Suppressor macrophage treated with lipopolysaccharide for 1 hour (primary cell): ENCODE data around the gene GPR39.
A peak's percentile ranks its signal among the peaks of the same experiment; 100 is the strongest.

ENCODE experiments used
- DNase-seq, 3 donors: peaks; one replicate each; pipeline ENCODE4 v3.0.0-alpha.2; 2020 to 2022

Gene GPR39

DNA sequence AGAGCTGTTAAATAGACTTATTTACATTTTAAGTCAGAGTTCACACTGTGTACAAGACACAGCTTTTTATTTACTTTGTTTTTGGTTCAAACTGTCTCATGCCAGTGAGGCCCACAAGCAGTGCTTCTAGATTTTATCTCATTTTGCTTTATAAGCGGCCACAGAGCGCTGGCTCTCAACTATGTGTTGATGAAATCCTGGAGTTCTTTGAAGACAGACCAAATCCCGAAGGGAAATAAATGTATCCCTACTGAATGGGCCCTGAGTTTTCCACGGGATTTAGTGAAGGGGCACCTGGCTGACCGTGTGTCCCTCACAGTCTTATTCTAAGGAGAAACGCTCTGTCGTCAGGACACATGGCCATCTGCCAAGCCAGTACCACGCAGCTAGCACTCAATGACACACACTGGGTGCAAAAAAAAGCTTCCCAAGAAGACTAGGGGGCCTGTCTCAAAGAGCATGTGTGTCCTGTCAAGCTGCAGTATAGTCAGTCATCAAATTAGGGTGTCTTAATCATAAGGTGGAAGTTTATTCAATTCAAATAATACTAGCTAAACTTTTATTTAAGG is 230.0 kb downstream of the GPR39 start:
- DNase-seq: no peak

DNA sequence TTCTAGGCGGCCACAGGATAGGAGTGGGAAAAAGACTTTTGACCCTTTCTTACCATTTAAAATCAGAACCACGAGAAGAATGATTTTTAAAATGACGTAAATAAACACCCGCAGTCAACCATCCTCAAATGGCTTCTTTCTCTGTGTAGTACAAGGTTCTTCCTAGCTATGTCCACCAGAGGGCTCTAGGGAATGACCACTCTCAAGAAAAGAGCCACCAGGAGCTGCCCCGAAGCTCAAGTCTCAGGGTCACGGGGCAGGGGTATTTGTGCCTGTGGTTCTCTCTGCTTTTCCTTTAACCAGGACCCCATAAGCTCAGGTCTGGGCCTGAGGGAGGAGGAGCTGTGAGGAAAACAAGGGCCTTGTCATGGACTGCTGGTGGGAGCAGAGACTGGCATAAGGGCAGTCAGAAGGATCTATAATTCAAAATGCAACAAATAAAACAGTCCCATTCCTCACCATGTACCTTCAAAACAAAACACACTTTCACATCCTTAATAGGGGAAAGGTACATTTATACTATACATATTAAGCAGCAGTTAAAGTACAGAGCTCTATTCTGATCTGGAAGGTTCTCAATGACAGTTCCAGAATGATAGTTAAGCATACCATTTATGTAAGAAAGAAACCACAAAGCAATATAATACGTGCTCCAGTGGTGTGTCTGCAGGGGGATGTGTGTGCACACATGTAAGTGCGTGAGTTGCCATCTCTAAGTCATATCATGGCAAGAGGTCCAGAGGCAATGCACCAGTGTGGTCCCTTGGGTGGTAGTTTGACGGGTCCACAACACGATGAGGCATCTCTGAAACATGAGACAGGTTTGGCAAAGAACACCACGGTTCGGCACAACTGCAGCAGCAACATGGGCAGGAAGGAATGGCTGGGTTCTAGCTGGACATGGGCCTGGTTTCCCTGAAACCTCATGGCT is 234.8 kb downstream of the GPR39 start:
- DNase-seq: peak in 2 of 3 donors; percentile 15 to 42

DNA sequence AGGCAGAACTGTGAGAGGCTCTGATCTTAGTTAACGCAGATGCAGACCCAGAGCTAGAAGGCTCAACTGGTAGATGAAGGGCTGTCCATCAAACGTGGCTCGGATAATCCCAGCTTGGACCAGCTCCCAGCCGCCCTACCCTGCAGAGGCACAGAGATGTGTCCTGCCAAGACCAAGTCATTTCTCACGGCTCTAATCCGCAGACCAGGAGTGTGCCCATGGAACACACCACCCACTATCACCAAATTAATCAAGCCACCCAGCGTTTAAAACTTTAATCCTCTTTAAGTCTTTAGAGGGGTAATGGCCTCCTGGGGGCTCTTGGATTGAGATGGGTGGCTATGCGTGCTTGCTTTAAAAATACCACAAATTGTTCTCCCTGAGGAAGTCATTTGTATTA is 235.9 kb downstream of the GPR39 start:
- DNase-seq: no peak

DNA sequence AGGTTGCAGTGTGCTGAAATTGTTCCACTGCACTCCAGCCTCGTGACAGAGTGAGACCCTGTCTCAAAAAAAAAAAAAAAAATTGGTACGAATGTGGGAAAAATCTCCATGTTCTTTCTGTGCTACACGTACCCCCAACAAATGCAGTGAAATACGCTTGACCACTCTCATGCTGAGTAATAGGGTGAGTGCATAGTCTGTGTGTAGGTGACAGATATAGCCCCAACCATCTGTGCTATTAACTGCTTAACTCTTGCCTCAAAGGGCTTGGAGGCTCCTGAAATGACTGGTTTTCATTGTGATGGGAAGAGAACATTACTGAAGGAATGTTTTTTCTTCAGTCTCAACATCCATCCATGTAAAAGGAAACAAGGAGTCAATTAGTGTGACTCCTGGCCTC is 237.7 kb downstream of the GPR39 start:
- DNase-seq: no peak

DNA sequence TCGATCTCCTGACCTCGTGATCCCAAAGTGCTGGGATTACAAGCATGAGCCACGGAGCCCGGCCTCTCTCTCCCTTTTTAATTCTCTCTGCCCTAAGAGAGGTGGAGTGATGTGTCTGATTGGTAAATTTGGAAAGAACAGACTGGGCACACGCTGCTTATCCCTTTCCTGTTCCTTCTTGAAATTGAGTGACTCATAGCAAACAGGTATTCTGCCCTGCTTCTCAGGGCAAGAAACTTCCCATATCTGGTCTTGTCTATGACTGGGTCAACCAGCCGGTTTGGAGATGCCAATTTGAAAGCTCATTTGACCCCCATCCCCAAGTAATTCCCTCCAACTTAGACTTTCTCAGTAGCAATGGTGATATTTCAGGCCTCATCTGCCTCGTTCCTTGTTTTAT is 238.4 kb downstream of the GPR39 start:
- no peak for DNase-seq

DNA sequence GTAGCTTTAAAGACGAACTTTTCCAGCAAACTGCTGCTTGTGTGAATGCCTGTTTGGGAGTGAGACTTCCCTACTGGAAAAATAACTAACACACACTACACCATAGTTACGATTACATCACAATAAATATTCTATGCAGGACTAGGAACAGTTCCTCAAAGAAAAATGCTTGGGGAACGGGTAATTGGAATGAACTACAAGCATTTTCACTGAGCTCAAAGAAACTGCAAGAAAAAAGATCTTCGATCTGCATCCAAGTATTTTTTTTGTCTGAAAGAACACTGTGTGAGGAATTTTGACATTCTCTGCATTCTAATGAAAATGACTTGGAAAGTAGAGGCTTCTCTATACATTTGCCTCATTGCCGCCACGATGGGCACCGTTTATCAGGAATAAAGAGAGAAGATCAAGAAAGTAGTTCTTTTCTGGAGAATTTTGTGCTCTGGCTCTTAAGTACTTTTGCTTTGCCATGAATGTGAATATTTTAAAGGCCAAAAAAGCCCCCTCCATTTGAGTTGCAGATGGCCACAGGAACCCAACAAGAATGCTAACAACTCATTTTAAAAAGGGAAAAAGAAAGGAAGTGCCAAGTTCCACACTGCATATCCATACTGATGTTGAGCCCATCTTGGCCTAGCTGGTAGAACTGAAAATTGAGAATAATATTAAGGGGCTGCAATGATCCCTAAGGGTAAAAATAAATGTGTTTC is 239.8 kb downstream of the GPR39 start:
- DNase-seq: no peak

DNA sequence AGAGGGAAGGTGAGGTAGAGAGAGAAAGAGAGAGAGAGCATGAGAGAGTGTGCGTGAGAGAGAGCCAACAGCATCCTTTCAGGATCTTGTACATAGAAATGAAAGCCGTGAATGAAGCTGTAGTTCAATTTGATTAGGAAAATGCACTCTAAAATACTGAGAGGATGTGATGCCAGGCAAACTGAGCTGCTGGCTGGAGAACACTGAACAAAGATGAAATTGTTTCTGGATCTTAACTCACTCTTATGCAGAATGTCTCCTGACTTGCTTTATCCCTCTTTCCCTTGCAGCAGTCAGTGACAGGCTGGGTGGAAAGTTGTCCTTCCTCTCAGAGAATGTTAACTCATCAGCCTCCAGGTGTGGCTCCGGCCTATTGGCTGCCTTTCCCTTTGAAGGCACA is 242.7 kb downstream of the GPR39 start:
- DNase-seq: no peak

DNA sequence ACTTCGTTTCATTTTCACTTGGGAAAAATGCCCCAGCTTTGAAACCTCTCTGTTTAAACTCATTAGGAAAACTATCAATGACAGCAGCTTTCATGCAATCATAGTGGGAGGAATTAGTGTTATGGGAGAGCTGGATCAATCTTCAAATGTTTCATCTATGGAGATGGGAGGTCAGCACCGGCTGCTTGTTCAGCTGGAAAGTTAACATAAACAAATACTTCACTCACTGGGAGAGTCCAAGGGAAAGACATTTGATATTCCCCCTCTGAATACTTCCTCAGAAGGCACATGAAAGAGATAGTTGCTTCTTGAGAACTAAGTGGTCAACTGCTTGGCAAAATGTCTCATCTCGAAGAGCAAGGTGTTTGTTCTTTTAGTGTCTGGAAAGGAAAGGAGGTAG is 246.1 kb downstream of the GPR39 start:
- DNase-seq: no peak

DNA sequence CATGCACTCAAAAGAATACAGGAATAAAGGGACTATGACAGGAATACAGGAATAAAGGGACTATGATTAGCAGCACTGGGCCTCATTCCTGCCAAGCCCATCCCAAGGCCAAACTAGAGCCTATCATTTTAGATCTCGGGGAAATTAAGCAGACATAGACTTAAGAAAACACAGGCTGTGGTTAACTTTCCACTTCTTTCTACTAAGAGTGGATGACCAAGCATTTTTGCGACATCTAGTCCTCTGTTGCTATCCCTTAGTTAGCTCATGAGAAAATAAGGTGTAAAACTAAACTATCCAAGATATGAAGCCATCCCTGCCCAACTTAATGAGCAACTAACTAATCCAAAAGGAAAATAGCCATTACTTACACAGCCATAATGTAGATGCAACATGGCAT is 247.5 kb downstream of the GPR39 start:
- DNase-seq: no peak

DNA sequence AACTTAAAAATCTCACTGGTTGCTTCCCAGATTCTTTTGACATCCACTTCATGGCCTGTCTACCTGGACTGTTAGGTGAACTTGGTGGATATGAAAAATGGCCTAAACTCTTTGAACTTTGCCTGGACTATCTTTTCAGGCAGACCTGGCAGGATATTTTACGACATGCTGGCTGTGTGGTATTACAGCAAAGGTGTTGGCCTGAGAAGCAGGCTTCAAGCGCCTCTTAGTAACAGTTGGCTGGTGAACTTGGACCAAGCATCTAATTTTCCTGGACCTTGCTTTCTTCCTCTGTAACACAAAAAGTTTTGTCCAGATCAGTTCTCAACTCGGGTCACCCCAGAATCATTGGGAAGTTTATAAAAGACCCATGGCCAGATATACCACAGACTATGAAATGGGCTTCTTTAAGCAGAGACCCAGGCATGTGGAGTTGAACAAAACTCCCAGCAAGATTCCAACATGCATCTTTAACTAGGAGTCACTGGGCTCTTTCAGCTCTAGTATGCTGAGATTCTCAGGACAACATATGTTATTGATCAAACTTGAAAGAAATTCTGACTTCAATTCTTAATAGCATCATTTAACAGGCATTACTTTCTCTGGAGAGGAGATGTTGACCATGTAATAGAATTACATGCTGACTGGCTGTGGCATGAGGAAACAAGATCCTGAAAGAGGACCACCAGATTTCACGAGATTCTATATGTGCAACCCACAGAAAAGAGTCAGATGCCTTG is 249.0 kb downstream of the GPR39 start:
- DNase-seq: no peak

DNA sequence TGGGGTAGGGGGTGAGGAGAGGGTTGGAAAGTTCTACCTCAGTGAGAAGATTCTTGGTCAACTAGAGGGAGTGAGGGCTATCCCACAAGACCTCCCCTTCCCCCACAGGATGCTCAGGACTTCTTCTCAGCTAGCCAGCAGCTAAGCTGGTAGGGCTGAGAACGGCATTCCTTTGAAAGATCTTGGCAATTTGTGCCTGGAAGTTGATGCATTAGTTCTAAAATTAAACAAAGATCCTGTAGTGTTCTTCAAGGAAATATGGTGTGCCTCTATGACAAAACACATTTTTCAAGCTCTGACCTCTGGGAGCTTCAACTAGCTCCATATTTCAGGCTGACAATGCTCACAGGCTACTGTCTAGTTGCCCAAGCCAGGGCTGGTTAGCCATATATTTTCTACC is 251.1 kb downstream of the GPR39 start:
- DNase-seq: no peak

DNA sequence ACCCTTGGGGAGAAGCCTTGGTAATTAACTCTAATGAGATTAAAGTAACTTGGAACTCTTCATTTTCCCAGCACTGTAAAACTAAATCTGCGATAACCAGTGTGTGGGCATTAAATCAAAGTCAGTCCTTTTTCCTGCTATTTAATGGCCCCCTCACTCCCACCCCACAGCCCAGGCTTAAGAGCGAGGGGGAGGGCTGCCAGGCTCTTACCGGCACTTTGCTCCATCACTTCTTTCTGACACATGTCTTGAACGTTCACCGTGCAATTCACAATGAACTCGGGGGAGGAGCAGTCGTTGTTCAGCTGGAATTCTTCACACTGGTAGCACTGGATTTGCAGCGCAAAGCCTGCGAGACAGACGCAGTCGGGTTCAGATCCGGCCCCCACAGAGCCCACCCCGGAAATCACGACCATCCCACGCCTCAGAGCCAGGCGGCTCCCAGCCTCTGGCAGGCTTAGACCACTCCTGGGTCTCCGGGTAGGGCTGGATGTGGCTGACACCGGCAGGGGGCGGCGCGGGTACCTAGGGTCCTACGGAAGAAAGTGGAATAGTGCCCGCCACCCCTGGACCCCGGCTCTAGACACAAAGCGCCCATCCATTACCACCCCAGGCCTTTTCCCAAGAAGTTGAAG is 251.7 kb downstream of the GPR39 start:
- no peak for DNase-seq

DNA sequence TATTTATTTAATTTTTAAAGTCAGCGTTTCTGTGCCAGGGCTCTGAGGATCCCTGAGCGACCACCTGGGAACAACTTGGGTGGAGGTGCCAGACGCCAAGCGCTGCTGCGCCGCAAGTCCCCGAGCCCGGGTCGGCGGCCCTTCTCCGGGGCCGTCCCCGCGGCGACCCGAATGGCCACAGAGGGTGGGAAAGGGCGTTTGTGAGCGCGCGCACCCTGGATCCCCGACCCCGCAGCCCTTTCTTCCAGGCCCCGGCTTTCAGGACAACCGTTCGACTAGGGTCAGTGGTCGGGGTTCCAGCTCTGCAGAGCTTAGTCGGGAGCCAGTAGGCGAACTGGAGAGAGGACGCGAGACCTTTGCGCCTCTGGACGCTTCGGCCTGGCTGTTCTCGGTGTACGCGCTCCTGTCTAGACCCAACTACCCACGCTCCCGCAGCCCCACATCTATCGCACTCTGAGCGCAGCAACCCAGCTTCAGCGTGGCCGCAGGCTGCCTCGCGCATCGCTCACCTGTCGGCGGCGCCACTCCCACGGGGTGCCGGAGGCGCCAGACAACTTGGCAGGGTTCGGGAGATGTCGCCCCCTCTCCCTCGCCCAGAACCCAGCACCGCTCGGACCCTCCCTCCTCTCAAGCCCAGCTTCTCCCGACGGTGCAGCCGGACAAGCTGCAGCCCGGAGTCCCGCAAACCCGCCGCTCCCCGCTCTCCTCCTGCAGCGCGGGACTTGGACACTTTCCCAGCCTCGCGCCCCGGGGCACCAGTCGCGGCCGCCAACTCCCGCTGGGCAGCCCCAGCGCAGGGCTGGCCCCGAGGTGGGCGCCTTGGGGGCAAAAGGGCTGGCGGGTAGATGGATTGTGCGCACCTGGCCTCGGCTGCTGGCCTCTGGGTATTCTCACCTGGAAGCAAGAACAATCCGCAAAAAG is 252.6 kb downstream of the GPR39 start:
- DNase-seq: no peak

DNA sequence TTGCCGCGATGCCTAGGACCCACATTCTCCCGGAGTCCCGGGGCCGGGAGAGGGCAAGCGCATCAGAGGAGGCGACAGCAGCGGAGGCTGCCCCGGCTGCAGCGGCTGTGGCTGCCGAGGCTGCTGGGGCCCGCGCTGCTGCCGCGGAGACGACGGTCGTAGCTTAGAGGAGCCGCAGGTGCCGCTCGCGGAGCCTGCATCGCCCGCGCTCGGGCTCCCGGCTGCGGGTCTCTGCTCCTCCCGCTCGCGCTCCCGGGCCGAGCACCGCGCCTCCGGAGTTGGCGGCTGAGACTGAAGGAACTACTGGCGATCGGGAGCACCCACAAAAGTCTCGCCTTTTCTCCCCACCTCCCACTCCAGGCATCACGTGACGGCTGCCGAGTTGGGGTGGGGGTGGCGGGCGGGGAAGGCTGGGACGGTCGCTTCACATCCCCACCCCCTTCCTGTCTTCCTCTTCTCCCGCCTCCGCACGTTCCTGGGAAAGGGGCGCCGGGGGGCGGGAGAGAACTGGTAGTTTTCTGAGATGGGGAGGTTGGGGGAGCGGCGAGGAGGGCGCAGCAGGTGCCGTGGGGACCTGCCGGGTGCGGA is 253.4 kb downstream of the GPR39 start, which contains the start of gene LYPD1:
LYPD1 (minus strand) TSS at position 298 of the 588 bp plus-strand sequence; CDS start at position 25, 273 bp downstream.
- no peak for DNase-seq

DNA sequence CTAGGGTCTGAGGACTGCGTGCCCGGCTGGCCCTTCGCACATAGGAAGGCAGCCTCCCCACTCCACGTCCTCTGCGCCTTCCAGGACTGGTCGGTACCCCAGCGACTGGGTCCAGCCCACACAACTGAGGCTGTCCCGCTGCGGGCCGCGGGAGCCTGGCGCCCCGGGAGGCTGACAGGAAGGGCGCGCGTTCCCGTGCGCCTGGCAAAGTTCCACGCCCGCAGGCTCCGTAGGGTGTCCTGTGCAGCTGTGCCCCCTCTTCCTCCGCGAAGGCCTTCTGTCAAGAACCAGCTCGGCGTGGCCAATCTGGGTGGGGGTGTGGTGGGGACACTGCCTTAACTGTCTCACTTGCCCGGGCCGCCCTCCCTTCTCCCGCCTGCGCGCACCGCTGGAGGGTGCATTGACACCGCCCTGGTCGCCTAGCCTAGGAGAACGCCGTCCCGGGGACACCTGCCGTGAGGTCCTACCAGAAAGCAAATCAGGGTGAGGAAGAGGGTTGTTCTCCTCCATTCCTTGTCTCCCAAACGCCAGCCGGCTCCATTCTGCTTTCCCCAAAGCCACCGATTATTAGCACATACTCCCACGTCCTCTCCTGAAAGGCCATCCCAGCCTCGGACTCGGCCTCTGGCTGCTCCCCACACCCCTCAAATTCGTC is 254.0 kb downstream of the GPR39 start:
- DNase-seq: no peak

DNA sequence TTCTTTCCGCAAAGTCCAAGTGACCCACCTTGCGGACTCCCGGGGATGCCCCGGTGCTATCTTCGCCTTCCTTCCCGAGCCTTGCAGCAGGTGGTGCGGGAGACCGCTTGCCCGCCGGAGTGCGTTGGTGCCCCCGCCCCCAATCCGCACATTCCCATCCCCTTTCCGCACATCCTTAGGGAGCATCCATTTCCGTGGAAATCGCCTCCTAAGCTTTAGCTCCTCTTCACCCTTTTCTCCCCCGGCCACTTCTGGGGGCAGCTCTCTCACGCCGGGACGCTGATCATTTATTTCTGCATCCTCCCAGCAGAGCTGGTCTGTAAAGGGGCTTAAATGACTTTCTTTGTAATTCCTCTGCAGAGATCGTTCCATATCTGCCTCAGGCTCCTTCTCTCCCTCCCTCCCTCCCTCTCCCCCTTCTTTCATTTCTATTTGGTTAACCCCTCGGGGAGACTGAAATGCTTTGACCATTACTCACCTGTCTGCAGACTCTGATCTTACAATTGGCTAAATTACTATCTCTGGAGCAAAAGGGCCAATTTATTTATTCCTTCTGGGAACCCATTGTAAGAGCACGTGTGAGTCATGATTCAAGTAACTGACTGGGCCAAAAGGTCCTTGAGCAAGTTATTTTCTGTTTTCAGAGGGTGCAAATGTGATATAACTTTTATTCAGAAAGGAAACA is 254.7 kb downstream of the GPR39 start:
- DNase-seq: no peak

DNA sequence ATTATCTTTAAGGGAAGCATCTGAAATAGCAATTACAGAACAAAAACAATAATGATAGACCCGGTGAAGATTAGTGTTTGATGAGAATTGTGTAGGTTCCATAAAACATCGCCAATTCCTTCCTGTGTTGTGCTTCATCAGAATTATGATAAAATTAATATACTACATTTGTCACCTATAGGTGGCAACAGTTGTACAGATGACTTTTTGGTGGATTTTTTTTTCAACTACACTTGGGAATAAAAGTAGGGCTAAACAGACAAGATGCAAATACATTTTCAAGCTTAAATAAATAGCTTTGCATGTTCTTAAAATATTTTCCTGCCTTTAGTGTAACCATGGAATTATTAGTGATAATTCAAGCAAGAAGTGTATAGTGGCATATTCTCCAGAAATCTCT is 260.4 kb downstream of the GPR39 start:
- DNase-seq: no peak

DNA sequence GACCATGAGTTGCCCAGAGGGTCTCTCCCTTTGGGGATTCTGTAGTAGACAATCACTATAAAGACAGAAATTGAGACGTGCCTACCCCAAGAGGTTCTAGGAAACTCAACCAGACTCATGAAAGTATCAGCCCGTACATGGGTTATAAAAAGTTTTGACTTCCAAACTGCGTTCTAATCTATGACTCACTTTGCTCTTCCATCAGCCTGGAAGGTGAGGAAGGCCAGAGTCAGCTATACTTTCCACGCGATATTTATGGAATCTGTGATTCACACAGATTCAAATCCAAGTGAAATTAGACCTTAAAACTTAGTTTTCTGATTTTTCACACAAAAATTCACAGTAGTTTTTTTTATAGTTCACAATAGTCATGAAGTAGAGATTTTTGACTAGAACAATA is 261.1 kb downstream of the GPR39 start:
- DNase-seq: no peak

DNA sequence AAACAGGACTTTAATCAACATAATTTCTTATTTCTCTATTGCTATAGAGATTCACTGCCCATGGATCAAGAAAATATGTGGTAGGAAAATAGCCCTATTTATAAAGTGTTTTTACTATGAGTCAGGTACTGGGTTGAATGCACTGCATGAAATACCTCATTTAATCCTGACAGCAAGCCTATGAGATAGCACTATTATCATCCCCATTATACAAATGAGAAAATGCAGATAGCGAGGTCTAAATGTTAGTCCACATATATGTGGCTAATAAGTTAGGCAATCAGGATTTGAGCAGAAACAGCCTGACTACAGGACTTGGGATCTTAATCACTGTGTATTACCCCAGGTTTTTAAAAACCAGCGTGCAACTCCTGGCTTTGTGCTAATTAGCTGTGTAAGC is 261.9 kb downstream of the GPR39 start:
- DNase-seq: no peak

DNA sequence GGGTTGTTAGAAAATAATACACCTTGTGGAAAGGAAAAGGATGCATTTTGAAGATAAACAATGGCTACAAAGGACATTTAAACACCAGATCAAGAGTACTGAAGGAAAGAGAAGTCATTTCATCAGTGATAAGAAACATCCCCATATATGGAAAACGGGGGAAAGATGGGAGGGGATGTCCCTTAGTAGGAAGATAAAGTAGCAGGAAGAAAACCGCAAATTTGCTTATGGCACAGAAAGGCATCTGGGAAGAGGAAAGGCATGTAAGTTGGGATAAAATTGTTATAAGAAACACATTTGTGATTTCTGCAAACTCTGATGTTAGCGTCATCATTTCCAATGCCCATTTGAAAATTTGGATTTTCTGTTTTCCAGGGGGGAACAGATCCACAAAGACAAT is 263.9 kb downstream of the GPR39 start:
- no peak for DNase-seq
